A673 (cell line): ENCODE results near the gene CACNA2D3. TPM values are rescaled to one million over a fixed set of nuclear protein-coding genes. Genes with fewer than 3 reads are reported as not detected.

ENCODE experiments used
- BruUV-seq: library from RNA; stranded (reverse); fragments of 400-500 nt; replicated peaks from 2 replicates; lab custom pipeline; 2021; lab: Mats Ljungman, UMichigan
- CTCF ChIA-PET: fragments of 300-600 bp; sonication (Branson Sonifier 250); formaldehyde crosslinking; loops from one replicate; lab custom pipeline; 2022; ENCODE audit warnings: antibody characterized with exemption; lab: Charles Lee
- POLR2A ChIA-PET: fragments of 300-600 bp; sonication (Branson Sonifier 250); formaldehyde crosslinking; loops from one replicate; lab custom pipeline; 2022; ENCODE audit warnings: antibody characterized with exemption; ENCODE audit not compliant: low non-redundant PET; lab: Charles Lee
- DNase-seq: peaks from one replicate; pipeline ENCODE4 v3.0.0-alpha.2; 2015; ENCODE audit warnings: low spot score
- H3K27ac ChIP-seq: fragments of 200-600 bp; sonication (generic); 2 replicates; pipeline ENCODE4 v1.5.1; 2016; ENCODE audit warnings: mixed run types, low read depth, mild to moderate bottlenecking, mixed read lengths, antibody characterized with exemption, low read length; ENCODE audit not compliant: poor library complexity, severe bottlenecking
- H3K27me3 ChIP-seq: fragments of 200-600 bp; sonication (generic); replicated peaks from 2 replicates; pipeline ENCODE4 v1.6.1; 2017; ENCODE audit warnings: mixed run types, low read depth, mild to moderate bottlenecking, mixed read lengths, antibody characterized with exemption, low read length; ENCODE audit not compliant: insufficient read depth, poor library complexity
- H3K36me3 ChIP-seq: fragments of 200-600 bp; sonication (generic); 2 replicates; pipeline ENCODE4 v1.6.1; 2016; ENCODE audit warnings: mixed run types, mild to moderate bottlenecking, mixed read lengths, antibody characterized with exemption, low read length; ENCODE audit not compliant: insufficient read depth, poor library complexity, severe bottlenecking
- H3K4me1 ChIP-seq: fragments of 200-600 bp; sonication (generic); 2 replicates; pipeline ENCODE4 v1.6.1; 2017; ENCODE audit warnings: mixed run types, mild to moderate bottlenecking, mixed read lengths, antibody characterized with exemption, low read length; ENCODE audit not compliant: insufficient read depth, poor library complexity, severe bottlenecking
- H3K4me3 ChIP-seq: fragments of 200-600 bp; sonication (generic); 2 replicates; pipeline ENCODE4 v1.5.1; 2016; ENCODE audit warnings: low read depth, mixed run types, mild to moderate bottlenecking, mixed read lengths, low read length; ENCODE audit not compliant: poor library complexity, severe bottlenecking
- H3K9me3 ChIP-seq: fragments of 200-600 bp; sonication (generic); 2 replicates; pipeline ENCODE4 v1.6.1; 2016; ENCODE audit warnings: mixed run types, low read depth, mild to moderate bottlenecking, mixed read lengths, antibody characterized with exemption, low read length; ENCODE audit not compliant: poor library complexity, severe bottlenecking
- EZH2 ChIP-seq: fragments of 200-600 bp; sonication (generic); IDR thresholded peaks from 2 replicates; pipeline ENCODE4 v1.6.1; 2017; ENCODE audit warnings: borderline replicate concordance, low read depth, mild to moderate bottlenecking, mixed read lengths, antibody characterized with exemption, low read length; ENCODE audit not compliant: poor library complexity, severe bottlenecking
- intact Hi-C: fragments of 100-400 bp; cut with micrococcal nuclease; formaldehyde crosslinking; loops from one replicate; pipeline ENCODE4 v1.10.0; 2022; ENCODE audit not compliant: unreplicated experiment
- total RNA-seq: library from RNA; stranded (reverse); gene quantifications from 2 replicates; pipeline ENCODE4 v1.2.3, GENCODE V29; 2021
- TF ChIP-seq, protein P1 (sequence below): fragments of 300-800, 200-600 bp; sonication (generic); conservative IDR thresholded peaks from 2 replicates; pipeline ENCODE4 v1.5.1; 2017; ENCODE audit warnings: low read depth, mild to moderate bottlenecking, antibody characterized with exemption, low read length, moderate library complexity, mixed read lengths

Gene CACNA2D3
- total RNA-seq, 1 experiment from 2014 or later = not detected

DNA sequence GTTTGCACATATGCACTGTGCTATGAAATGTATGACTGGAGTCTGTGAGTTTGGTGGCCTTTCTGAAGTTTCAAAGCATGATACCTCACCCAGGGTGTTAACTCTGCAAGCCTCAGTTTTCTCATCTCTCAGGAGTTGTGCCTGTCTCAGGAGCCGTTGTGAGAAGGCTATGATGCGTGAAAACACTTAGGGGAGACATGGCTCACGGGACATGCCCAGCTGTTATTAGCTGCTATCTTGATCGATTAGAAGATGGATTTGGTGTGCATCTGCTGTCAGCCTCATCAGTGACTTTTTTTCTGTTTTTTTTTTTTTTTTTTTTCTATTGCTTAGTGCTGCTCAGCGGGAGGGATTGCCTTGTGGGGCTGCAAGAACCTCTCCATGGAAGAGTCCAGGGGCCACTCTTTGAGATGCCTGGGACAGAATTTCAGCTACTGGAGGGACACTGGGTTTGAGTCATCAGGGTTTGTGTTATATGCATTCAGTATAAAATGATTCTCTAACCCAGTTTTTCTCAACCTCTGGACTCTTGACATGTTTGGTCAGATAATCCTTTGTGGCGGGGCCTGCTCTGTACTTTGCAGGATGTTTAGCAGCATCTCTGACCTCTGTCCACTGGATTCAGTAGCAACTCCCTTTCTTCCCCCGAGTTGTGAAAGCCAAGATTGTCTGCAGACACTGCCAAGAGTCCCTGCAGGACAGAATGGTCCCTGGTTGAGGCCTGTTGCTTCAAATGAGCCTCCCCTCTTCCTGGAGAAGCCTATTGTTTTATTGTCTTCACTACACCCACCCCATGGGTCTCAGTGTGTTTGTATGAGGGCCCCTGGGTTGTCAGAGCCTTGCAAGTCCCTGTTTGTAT is 181.4 kb downstream of the CACNA2D3 start:
- CTCF ChIA-PET = no interaction called here
- BruUV-seq = no TSS peak
- POLR2A ChIA-PET = no interaction called here
- Histone ChIP-seq H3K27me3 (no peaks in the 10 kb centered on the region), H3K9me3 (no peaks in the 10 kb centered on the region), H3K27ac (no peak overlapping the region), H3K4me3 (no peak overlapping the region), H3K36me3 (no peaks in the 10 kb centered on the region), H3K4me1 (no peaks in the 10 kb centered on the region)
- DNase-seq = no peak
- intact Hi-C loops = no loop called here
- TF ChIP-seq EZH2 = no peak
- TF ChIP-seq, protein P1, sequence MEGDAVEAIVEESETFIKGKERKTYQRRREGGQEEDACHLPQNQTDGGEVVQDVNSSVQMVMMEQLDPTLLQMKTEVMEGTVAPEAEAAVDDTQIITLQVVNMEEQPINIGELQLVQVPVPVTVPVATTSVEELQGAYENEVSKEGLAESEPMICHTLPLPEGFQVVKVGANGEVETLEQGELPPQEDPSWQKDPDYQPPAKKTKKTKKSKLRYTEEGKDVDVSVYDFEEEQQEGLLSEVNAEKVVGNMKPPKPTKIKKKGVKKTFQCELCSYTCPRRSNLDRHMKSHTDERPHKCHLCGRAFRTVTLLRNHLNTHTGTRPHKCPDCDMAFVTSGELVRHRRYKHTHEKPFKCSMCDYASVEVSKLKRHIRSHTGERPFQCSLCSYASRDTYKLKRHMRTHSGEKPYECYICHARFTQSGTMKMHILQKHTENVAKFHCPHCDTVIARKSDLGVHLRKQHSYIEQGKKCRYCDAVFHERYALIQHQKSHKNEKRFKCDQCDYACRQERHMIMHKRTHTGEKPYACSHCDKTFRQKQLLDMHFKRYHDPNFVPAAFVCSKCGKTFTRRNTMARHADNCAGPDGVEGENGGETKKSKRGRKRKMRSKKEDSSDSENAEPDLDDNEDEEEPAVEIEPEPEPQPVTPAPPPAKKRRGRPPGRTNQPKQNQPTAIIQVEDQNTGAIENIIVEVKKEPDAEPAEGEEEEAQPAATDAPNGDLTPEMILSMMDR = no peak

GRCh38 chr3:54304877-54305276 is 182.5 kb downstream of the CACNA2D3 start:
- TF ChIP-seq, protein P1 = no peak
- no peak for TF ChIP-seq EZH2
- intact Hi-C loops = no loop called here
- H3K36me3 ChIP-seq = no peaks in the 10 kb centered on the region
- H3K9me3 ChIP-seq = no peaks in the 10 kb centered on the region
- POLR2A ChIA-PET = no interaction called here
- BruUV-seq = no TSS peak
- no peak overlapping the region for H3K4me3 ChIP-seq
- no peaks in the 10 kb centered on the region for H3K27me3 ChIP-seq
- no peaks in the 10 kb centered on the region for H3K4me1 ChIP-seq
- CTCF ChIA-PET = no interaction called here
- DNase-seq = no peak
- H3K27ac ChIP-seq = no peak overlapping the region

GRCh38 chr3:54305409-54306099 is 183.2 kb downstream of the CACNA2D3 start:
- Histone ChIP-seq H3K36me3 (no peaks in the 10 kb centered on the region), H3K4me1 (no peaks in the 10 kb centered on the region), H3K4me3 (no peak overlapping the region), H3K9me3 (no peaks in the 10 kb centered on the region), H3K27ac (no peak overlapping the region), H3K27me3 (no peaks in the 10 kb centered on the region)
- DNase-seq = no peak
- intact Hi-C loops = no loop called here
- CTCF ChIA-PET = no interaction called here
- BruUV-seq = no TSS peak
- TF ChIP-seq EZH2 = no peak
- TF ChIP-seq, protein P1 = no peak
- POLR2A ChIA-PET = no interaction called here
